Glomerular endothelial cell (primary cell): ENCODE data around the gene E2F3. TPM values are rescaled to one million over a fixed set of nuclear protein-coding genes. Genes with fewer than 3 reads are reported as not detected.
A peak's percentile ranks its signal among the peaks of the same experiment; 100 is the strongest.

Experiments
- DNase-seq: peaks from one replicate; pipeline ENCODE4 v3.0.0-alpha.2; 2011; ENCODE audit warnings: low read depth, low spot score; ENCODE audit errors: extremely low read depth
- total RNA-seq: library from RNA; depleted of rRNA; stranded (reverse); fragments of >200 nt; gene quantifications from 2 replicates; pipeline ENCODE4 v1.2.3, GENCODE V29; 2015

Gene E2F3
- total RNA-seq = 13.0 and 16.4 TPM in 2 replicates

DNA sequence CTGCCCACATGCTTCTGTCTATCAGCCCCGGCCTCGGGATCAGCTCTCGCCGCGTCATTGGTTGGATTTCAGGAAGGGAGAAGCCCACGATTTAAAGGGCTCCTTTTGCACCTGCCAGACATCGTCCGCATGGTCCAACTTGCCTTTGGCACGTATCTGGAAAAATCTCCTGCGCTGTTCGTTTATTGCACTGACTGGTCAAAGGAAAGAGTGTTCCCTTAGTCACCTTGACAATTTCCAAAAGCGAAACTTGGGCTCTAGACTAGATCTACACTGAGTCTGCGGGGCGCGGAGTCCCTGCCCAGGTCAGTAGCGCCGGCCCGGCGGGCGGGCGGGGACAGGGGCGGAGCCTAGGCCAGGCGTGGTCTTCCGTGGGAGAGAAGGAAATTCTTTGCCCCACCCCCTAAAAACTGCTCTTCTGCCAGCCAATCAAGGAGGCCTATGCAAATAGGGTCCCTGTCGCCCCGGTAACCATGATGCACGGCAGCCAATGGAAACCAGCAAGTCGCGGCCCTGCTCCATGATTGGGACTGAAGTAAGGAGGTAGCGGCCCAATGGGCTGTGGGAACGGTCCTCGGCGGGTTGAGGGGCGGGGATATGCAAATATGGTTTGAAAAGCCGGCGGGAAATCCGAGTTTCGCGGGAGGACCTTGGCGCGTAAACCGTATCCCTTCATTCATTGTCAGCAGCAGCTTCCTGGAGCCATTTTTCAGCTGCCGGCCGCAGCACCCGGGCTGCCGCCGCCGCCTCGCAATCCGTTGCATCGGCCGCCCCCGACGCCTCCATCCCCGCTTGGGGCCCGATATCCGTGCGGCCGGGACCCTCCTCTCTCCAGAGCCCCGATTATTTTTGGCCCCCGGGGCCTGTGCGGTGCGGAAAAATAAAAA lies at the start of gene E2F3:
E2F3 (plus strand) TSS at position 675 of the 887 bp plus-strand sequence. CDS start 354 bp downstream, outside the sequence.
- peak; percentile 96 for DNase-seq

DNA sequence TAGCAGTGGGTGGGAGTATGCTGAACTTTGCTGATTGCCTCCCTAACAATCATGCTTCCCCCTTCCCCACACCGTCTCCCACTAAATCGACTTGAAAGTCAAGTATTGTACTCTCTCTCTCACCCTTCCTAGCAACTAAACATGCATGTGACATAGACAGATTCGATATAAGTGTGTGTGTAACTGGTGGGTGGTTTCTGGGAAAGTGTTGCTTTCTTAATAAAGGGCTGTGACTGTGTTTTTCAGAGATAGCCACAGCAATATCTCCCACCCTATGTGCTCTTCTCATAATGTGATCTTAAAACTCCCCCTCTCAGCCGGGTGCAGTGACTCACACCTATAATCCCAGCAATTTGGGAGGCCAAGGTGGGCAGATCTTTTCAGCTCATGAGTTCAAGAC lies 49.3 kb upstream of the E2F3 start:
- no peak for DNase-seq

DNA sequence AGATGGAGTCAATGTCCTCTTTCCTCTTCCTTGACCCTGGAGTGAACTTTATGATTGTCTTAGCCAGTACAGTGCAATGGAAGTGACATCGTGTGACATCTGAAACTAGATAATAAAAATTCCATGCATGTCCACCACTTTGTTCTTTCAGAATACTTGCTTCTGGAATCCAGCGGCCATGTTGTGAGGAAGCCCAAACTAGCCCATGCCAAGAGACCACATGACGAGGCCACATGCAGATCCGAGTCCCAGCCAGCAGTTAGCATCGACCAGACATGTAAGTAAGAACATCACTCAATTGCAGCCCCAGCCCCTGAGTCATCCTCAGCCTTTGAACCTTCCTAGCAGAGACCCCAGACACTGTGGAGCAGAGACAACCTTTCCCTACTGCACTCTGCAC lies 48.5 kb upstream of the E2F3 start:
- DNase-seq = no peak

DNA sequence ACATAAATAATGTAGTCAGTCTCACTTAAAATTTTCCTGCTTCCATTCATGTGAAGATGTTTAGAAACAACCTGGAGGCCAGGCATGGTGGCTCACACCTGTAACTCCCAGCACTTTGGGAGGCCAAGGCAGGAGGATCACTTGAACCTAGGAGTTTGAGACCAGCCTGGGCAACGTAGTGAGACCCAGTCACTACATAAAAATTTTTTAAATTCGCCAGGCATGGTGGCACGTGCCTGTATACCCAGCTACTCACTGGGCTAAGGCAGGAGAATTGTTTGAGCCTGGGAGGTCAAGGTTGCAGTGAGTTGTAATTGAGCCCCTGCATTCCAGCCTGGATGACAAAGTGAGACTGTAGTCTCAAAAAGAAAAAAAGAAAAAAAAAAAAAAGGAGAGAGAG lies 47.3 kb upstream of the E2F3 start:
- no peak for DNase-seq

GRCh38 chr6:20360471-20361119 lies 41.1 kb upstream of the E2F3 start:
- DNase-seq = no peak

- no peak for DNase-seq
These were observed 39.1 kb upstream of the E2F3 start for GRCh38 chr6:20362623-20363022.

DNA sequence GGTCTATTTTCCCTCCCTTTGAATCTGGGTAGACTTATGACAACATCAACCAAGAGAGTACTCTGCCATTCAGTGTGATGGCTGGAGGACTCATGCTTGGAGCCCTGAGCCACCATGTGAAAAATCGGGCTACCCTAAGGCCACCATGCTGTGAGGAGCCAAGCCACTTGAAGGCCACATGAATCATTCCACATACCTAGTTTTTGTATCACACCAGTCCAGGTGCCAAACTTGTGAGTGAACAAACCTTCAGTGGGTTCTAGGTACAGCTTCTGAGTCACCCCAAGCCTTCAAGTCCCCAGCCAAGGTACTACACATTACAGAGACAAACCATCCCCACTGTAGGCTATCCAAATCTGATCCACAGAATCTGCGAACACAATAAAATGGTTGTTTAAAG lies 37.4 kb upstream of the E2F3 start:
- DNase-seq = no peak

DNA sequence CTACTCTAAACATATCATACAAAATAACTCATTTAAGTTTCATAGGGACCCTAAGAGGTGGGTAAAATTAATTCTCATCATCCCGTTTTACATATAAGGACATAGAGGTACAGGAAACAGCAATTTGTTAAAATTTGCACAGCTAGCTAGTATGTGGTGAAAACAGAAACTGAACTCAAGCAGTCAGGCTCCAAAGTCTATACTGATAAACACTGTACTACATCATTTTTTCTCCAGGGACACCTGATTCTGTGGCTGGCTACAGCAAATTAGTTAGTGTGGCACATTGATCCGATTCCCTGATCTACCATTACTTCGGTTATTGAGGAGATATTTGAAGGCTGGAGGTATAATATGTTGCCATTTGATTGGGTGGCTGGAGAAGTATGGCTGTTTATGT lies 36.2 kb upstream of the E2F3 start:
- DNase-seq = no peak

GRCh38 chr6:20366082-20366830 lies 35.4 kb upstream of the E2F3 start:
- no peak for DNase-seq

GRCh38 chr6:20367743-20368485 lies 33.8 kb upstream of the E2F3 start:
- no peak for DNase-seq

DNA sequence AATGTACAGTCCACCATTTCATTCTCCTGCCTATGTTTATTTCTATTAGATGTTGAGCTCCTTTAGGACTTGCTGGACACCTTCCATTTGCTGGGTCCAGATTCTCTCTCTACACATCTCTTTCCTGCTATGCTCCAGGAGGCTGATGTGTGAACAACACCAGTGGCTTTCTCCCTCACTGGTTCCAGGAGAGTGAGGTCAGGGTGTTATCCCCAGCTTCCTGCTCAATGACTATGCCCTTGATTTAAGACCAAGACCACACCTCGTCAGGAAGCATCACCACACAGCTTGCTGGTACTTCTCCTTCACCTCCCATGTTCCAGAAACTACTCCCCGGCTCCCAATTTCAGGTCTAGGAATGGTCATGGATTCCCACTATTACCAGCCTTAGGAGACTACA lies 31.3 kb upstream of the E2F3 start:
- DNase-seq = no peak

DNA sequence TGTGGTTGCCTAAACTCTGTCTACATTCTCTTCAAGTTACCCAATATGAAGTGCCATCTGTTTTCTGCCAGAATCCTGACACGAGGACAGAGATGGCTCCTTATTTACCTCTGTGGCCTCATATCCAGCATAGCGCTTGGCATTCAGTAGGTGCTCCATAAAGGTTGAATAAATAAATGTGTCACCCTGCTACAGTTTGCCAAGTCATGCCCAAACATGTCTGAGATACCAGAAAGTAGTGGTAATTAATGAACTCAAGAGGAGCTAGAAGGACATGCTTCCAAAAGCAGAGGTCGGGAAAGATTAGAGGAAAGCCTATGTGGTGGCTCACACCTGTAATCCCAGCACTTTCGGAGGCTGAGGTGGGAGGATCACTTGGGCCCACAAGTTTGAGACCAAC lies 30.9 kb upstream of the E2F3 start:
- no peak for DNase-seq

DNA sequence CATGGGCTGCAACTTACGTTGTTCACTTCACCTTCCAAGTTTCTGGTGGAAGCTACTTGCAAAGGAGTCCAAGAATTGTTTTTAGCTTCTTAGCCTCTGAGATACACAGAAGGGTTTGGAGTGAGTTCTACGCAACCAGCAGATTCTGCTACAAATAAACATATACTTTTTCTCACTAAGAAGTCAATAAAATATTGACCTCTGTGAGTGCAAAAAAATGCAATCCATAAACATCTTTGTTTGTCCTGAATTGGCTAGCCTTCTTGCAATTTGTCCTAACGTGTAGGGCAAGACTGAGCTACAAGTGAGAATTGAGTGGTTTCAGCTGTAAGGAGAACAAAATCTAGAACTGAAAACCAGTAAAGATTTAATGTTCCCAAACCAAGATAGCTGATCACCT lies 26.2 kb upstream of the E2F3 start:
- DNase-seq = no peak

DNA sequence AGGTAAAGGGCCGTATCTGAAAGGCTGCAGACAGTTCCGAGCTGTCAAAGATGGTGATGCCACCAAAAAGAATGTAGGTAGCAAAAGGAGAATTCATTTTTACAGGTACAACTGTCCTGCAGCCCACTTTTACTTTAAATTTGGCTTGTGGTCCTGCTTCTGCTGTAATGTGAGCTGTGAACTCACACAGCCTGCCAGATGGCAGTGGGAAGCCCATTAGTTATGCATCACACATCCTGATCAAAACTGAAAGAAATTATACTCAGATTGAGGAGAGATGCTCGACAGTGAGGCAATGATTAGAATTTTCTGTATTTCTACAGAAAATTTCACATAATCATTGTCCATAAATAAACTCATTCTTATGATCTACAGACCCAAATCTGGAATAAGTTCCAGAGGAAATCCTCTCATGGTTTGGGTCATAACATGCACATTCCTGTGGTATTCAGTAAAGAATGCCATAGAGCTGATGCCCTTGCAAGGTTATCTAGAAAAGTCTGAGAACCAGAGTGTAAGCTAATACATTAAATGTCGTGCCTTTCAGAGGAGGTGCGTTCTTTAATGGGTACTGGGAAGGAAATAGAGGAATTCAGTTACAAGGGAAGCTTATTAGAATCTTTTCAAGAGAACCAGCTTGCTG lies 23.9 kb upstream of the E2F3 start:
- peak; percentile 71 for DNase-seq

DNA sequence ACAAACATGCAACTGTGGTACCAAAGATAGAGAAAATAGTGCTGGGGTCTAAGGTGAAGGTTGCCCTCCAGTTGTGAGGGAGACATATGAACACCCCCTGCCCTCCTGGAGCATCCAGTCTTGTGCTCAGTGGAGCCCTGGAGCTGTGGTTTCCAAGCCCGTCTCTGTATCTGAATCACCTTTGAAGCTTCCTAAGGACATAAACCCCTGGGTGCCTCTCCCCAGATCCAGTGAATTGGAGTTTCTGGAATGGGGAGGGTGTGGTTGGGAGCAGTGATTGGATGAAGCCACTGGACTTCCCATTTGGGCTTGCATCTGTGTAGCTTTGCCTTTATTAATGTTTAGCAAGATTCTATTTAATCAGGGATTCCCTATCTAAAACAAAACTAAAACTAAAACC lies 22.4 kb upstream of the E2F3 start:
- DNase-seq = no peak

GRCh38 chr6:20386218-20386617 lies 15.5 kb upstream of the E2F3 start:
- DNase-seq = no peak

GRCh38 chr6:20389066-20389465 lies 12.6 kb upstream of the E2F3 start:
- DNase-seq = no peak

DNA sequence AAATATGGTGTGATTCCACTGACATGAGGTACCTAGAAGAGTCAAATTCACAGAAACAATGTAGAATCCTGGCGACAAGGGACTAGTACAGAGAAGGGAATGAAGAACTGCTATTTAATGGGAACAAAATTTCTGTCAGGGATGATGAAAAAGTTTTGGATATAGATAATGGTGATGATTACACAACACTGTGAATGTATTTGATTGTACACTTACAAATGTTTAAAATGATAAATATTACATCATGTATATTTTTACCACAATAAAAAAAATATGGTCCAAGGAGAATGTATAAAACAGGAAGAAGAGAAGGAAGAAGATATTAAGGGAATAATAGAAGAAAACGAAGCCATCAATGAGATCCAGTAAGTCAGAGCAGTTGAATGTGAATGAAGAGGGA lies 8.4 kb upstream of the E2F3 start:
- no peak for DNase-seq

GRCh38 chr6:20399518-20399917 lies 2.2 kb upstream of the E2F3 start:
- no peak for DNase-seq

DNA sequence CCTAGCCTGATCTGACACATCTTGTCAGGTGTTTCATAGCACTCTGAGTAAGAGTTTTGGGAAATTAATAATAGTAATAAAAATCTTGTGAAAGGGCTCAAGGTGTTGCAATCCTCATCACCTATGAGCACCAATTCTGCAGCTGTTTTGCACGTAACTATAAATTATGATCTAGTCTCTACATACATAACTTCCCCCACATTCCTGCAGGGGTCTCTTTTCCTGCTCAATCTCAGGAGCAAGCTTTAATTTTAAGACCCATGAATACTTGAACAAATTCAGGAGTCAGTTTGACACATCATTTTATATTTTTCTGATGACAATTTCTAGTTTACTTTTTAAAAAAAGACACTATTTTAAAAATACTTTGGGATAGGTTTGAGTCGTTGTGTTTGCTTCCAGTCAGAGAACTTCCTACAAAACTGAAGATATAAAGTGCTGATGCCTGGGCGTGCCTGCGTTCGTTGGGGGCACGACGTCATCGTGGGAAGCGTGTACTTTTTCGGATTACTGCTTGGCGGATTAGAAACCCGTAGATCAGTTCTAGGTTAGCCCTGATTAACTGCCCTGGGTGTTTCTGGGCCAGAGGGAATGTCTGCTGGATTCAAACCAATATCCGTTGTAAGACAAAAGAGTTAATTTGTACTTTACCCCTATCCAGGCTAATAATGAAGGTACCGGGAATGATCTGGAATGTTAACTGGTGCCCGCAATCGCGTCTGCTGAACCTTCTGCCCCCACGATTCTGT lies 1.0 kb upstream of the E2F3 start:
- no peak for DNase-seq
